SK-N-SH (cell line): ENCODE results near the gene SEC24D.

Experiments used
- POLR2AphosphoS5 ChIP-seq: IDR thresholded peaks from 2 replicates; pipeline ENCODE4 v1.6.1; 2012; ENCODE audit warnings: low read depth, low read length
- RAD21 ChIP-seq: IDR thresholded peaks from 2 replicates; pipeline ENCODE4 v1.6.1; 2012; ENCODE audit warnings: mild to moderate bottlenecking, low read length
- RCOR1 ChIP-seq: fragments of 150-350 bp; IDR thresholded peaks from 2 replicates; pipeline ENCODE4 v1.6.1; 2017; ENCODE audit warnings: antibody characterized with exemption, low read length
- REST ChIP-seq: IDR thresholded peaks from 2 replicates; pipeline ENCODE4 v1.6.1; 2012; ENCODE audit warnings: mild to moderate bottlenecking, low read depth, low read length, moderate library complexity
- SMC3 ChIP-seq: IDR thresholded peaks from 2 replicates; pipeline ENCODE4 v1.6.1; 2012; ENCODE audit warnings: low read depth, low read length, improper control_type of control experiment
- YY1 ChIP-seq: IDR thresholded peaks from 2 replicates; pipeline ENCODE4 v1.4.0; 2012; ENCODE audit warnings: low read depth, mild to moderate bottlenecking
- TF ChIP-seq, protein P1 (sequence below): fragments of 200-600 bp; sonication (generic); IDR thresholded peaks from 2 replicates; pipeline ENCODE4 v1.6.1; 2017; ENCODE audit warnings: antibody characterized with exemption, mild to moderate bottlenecking, moderate library complexity
- TF ChIP-seq, protein P2 (sequence below): IDR thresholded peaks from 2 replicates; pipeline ENCODE4; 2012

DNA sequence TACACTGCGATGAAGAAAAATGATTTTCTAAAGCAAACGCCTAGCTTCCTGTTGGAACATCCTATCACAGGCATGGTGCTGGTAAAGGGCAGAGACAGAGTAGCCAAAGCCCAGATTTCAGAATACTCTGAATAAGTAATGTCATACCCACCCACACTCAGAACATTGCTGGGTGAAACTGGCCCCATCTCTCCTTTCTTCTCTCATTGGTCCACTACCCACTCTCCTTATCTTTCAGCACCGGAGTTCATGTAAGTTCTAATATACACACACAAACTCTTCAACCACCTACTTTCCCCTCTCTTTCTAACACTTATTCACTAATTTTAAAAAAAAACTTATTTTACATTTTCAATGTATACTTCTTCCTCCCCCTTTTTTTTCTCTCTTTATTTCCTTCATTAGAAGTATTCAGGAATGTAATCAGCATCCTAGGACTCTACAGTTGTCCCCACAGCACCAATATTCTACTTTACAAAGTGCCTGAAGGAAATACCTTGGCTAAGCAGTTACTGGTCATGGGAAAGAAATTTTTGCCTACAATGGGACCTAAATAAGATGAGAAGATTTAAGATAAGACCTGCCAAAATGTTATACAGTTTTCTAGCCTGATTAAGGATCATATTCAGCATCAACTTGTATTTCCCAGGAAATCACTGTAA is 63.0 kb downstream of the SEC24D start:
- TF ChIP-seq, protein P1, sequence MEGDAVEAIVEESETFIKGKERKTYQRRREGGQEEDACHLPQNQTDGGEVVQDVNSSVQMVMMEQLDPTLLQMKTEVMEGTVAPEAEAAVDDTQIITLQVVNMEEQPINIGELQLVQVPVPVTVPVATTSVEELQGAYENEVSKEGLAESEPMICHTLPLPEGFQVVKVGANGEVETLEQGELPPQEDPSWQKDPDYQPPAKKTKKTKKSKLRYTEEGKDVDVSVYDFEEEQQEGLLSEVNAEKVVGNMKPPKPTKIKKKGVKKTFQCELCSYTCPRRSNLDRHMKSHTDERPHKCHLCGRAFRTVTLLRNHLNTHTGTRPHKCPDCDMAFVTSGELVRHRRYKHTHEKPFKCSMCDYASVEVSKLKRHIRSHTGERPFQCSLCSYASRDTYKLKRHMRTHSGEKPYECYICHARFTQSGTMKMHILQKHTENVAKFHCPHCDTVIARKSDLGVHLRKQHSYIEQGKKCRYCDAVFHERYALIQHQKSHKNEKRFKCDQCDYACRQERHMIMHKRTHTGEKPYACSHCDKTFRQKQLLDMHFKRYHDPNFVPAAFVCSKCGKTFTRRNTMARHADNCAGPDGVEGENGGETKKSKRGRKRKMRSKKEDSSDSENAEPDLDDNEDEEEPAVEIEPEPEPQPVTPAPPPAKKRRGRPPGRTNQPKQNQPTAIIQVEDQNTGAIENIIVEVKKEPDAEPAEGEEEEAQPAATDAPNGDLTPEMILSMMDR = no peak
- TF ChIP-seq REST = no peak
- TF ChIP-seq YY1 = no peak
- TF ChIP-seq POLR2AphosphoS5 = no peak
- TF ChIP-seq RCOR1 = no peak
- TF ChIP-seq SMC3 = no peak
- TF ChIP-seq, protein P2, sequence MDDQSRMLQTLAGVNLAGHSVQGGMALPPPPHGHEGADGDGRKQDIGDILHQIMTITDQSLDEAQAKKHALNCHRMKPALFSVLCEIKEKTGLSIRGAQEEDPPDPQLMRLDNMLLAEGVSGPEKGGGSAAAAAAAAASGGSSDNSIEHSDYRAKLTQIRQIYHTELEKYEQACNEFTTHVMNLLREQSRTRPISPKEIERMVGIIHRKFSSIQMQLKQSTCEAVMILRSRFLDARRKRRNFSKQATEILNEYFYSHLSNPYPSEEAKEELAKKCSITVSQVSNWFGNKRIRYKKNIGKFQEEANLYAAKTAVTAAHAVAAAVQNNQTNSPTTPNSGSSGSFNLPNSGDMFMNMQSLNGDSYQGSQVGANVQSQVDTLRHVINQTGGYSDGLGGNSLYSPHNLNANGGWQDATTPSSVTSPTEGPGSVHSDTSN = no peak; the same call in 1 of the 2 replicates
- TF ChIP-seq RAD21 = peak; percentile 15; the same call in 1 of the 2 replicates
